ENCODE results near the gene CACNA1C. TPM values are rescaled to one million over a fixed set of nuclear protein-coding genes. Genes with fewer than 3 reads are reported as not detected.

CACNA1C gene
- total RNA-seq, 4 donors from 2014 or later, result 1.5 to 13.5 (median 2.1) TPM

- Histone ChIP-seq H3K4me3 (peak overlapping the region in 1 of 4 donors; percentile 25), H3K27ac (peak overlapping the region; percentile 7 to 71 (median 52)), H3K36me3 (no peaks in the 10 kb centered on the region), H3K4me1 (peaks cover 0 to 18% (median 4%) of the 10 kb centered on the region in 3 donors), H3K9me3 (no peaks in the 10 kb centered on the region), H3K27me3 (peaks cover 0 to 4% (median 0%) of the 10 kb centered on the region in 4 donors)
- intact Hi-C loops (cut with DNase I), result no loop called here
- DNase-seq, result no peak
- WGBS, 2 donors, result 56 to 77% methylated on average over 16 to 17 of the region's 17 CpGs
- TF ChIP-seq POLR2A (IDR thresholded peaks at IDR 0.05) (no peak), CTCF (IDR thresholded peaks at IDR 0.05) (no peak)
Measured at GRCh38 chr12:2384533-2385351, 332.0 kb downstream of the CACNA1C start.

- Histone ChIP-seq H3K36me3 (no peaks in the 10 kb centered on the region), H3K27me3 (peaks cover 0 to 4% (median 0%) of the 10 kb centered on the region in 4 donors), H3K4me3 (no peak overlapping the region), H3K4me1 (peaks cover 0 to 26% (median 8%) of the 10 kb centered on the region in 3 donors), H3K9me3 (no peaks in the 10 kb centered on the region), H3K27ac (peak overlapping the region in 3 of 4 donors; percentile 51 to 71 (median 54))
- DNase-seq, result no peak
- intact Hi-C loops (cut with DNase I), result no loop called here
- TF ChIP-seq POLR2A (IDR thresholded peaks at IDR 0.05) (no peak), CTCF (IDR thresholded peaks at IDR 0.05) (no peak)
- 85 to 90% methylated on average over 5 of the region's 5 CpGs for WGBS, 2 donors
Measured at GRCh38 chr12:2385529-2385928, 332.7 kb downstream of the CACNA1C start.

GRCh38 chr12:2386566-2386965 lies 333.8 kb downstream of the CACNA1C start:
- peaks cover 0 to 4% (median 0%) of the 10 kb centered on the region in 4 donors for H3K27me3 ChIP-seq
- peaks cover 0 to 26% (median 8%) of the 10 kb centered on the region in 3 donors for H3K4me1 ChIP-seq
- intact Hi-C loops (cut with DNase I), result no loop called here
- DNase-seq, result no peak
- no peaks in the 10 kb centered on the region for H3K9me3 ChIP-seq
- no peaks in the 10 kb centered on the region for H3K36me3 ChIP-seq
- no peak overlapping the region for H3K27ac ChIP-seq
- H3K4me3 ChIP-seq, result no peak overlapping the region
- 61 to 90% methylated on average over 3 of the region's 3 CpGs for WGBS, 2 donors
- TF ChIP-seq CTCF (IDR thresholded peaks at IDR 0.05) (no peak), POLR2A (IDR thresholded peaks at IDR 0.05) (no peak)

- Histone ChIP-seq H3K36me3 (no peaks in the 10 kb centered on the region), H3K27me3 (peaks cover 0 to 4% (median 0%) of the 10 kb centered on the region in 4 donors), H3K27ac (no peak overlapping the region), H3K9me3 (no peaks in the 10 kb centered on the region), H3K4me1 (peaks cover 0 to 26% (median 8%) of the 10 kb centered on the region in 3 donors), H3K4me3 (no peak overlapping the region)
- WGBS, 2 donors, result 51 to 80% methylated on average over 5 to 10 of the region's 12 CpGs
- TF ChIP-seq CTCF (IDR thresholded peaks at IDR 0.05) (no peak), POLR2A (IDR thresholded peaks at IDR 0.05) (no peak)
- DNase-seq, result no peak
- intact Hi-C loops (cut with DNase I), result no loop called here
Measured at GRCh38 chr12:2387103-2387834, 334.5 kb downstream of the CACNA1C start.

Data from esophagus squamous epithelium (tissue), 5 donors.